Neural crest cell (in vitro differentiated cells): ENCODE results near the gene MEFV. TPM values are rescaled to one million over a fixed set of nuclear protein-coding genes. Genes with fewer than 3 reads are reported as not detected.

Source experiments
- DNase-seq: peaks from one replicate; pipeline ENCODE4 v3.0.0; 2021; ENCODE audit warnings: low read depth, mixed read lengths, low spot score
- H3K27ac Mint-ChIP-seq: one replicate; pipeline ENCODE4 v1.8.0; 2021; ENCODE audit warnings: mild to moderate bottlenecking, mixed read lengths; ENCODE audit not compliant: unreplicated experiment
- H3K27me3 Mint-ChIP-seq: 2 replicates; pipeline ENCODE4 v1.8.0; 2021; ENCODE audit warnings: low read depth, mild to moderate bottlenecking, mixed read lengths
- H3K36me3 Mint-ChIP-seq: 2 replicates; pipeline ENCODE4 v1.8.0; 2021; ENCODE audit warnings: low read depth, mild to moderate bottlenecking, mixed read lengths
- H3K4me1 Mint-ChIP-seq: 2 replicates; pipeline ENCODE4 v1.8.0; 2021; ENCODE audit warnings: mixed read lengths
- H3K4me3 Mint-ChIP-seq: one replicate; pipeline ENCODE4 v1.8.0; 2021; ENCODE audit warnings: mild to moderate bottlenecking, mixed read lengths
- H3K9me3 Mint-ChIP-seq: 2 replicates; pipeline ENCODE4 v1.8.0; 2021; ENCODE audit warnings: mixed read lengths
- CTCF ChIP-seq: fragments of 200-600 bp; sonication (generic); conservative IDR thresholded peaks from 2 replicates; pipeline ENCODE4 v1.5.0; 2021; ENCODE audit warnings: antibody characterized with exemption, mild to moderate bottlenecking
- total RNA-seq: library from RNA; stranded (reverse); gene quantifications from 2 replicates; pipeline ENCODE4 v1.2.1, GENCODE V29; 2021

Gene MEFV
- total RNA-seq, 1 donor from 2014 or later: not detected

GRCh38 chr16:3234543-3234856 is 21.9 kb downstream of the MEFV start:
- Mint-ChIP-seq H3K9me3 (peaks cover 17% of the 10 kb centered on the region), H3K4me1 (peaks cover 20% of the 10 kb centered on the region), H3K27me3 (peaks cover 6% of the 10 kb centered on the region), H3K27ac (no peak overlapping the region), H3K4me3 (peak overlapping the region; percentile 95), H3K36me3 (peaks cover 34% of the 10 kb centered on the region)
- no peak for DNase-seq
- TF ChIP-seq CTCF: no peak

- DNase-seq: no peak
- peaks cover 67% of the 10 kb centered on the region for H3K36me3 Mint-ChIP-seq
- H3K4me3 Mint-ChIP-seq: no peak overlapping the region
- H3K4me1 Mint-ChIP-seq: no peaks in the 10 kb centered on the region
- no peak for TF ChIP-seq CTCF
- peaks cover 29% of the 10 kb centered on the region for H3K9me3 Mint-ChIP-seq
- H3K27me3 Mint-ChIP-seq: no peaks in the 10 kb centered on the region
- no peak overlapping the region for H3K27ac Mint-ChIP-seq
Measured at GRCh38 chr16:3223913-3224515, 32.4 kb downstream of the MEFV start.

GRCh38 chr16:3220839-3221238 is 35.6 kb downstream of the MEFV start:
- Mint-ChIP-seq H3K27me3 (peaks cover 12% of the 10 kb centered on the region), H3K36me3 (peaks cover 47% of the 10 kb centered on the region), H3K4me1 (no peaks in the 10 kb centered on the region), H3K4me3 (no peak overlapping the region), H3K27ac (no peak overlapping the region), H3K9me3 (peaks cover 28% of the 10 kb centered on the region)
- no peak for DNase-seq
- no peak for TF ChIP-seq CTCF

GRCh38 chr16:3216263-3216640 is 40.2 kb downstream of the MEFV start:
- H3K27ac Mint-ChIP-seq: no peak overlapping the region
- peaks cover 5% of the 10 kb centered on the region for H3K36me3 Mint-ChIP-seq
- peaks cover 43% of the 10 kb centered on the region for H3K27me3 Mint-ChIP-seq
- TF ChIP-seq CTCF: no peak
- no peak for DNase-seq
- H3K4me3 Mint-ChIP-seq: no peak overlapping the region
- peaks cover 9% of the 10 kb centered on the region for H3K9me3 Mint-ChIP-seq
- no peaks in the 10 kb centered on the region for H3K4me1 Mint-ChIP-seq

- no peak for TF ChIP-seq CTCF
- H3K36me3 Mint-ChIP-seq: peaks cover 5% of the 10 kb centered on the region
- peaks cover 43% of the 10 kb centered on the region for H3K27me3 Mint-ChIP-seq
Measured at GRCh38 chr16:3215601-3216262, 40.7 kb downstream of the MEFV start.

More at GRCh38 chr16:3215601-3216262, 40.7 kb downstream of the MEFV start:
- Mint-ChIP-seq H3K4me1 (no peaks in the 10 kb centered on the region), H3K9me3 (peaks cover 9% of the 10 kb centered on the region), H3K27ac (no peak overlapping the region), H3K4me3 (no peak overlapping the region)
- no peak for DNase-seq
